NCI-H2227 (cell line): ENCODE measurements around the gene HK1.
"Not testable (repeated sequence)": the region's sequence is repeated elsewhere in the genome, so short reads cannot be mapped to it uniquely, and the experiment has no call there.

Experiments used
- DNase-seq: peaks from one replicate; lab custom pipeline; 2025; ENCODE audit not compliant: unreplicated experiment; lab: John Stamatoyannopoulos, UW

HK1 gene

DNA sequence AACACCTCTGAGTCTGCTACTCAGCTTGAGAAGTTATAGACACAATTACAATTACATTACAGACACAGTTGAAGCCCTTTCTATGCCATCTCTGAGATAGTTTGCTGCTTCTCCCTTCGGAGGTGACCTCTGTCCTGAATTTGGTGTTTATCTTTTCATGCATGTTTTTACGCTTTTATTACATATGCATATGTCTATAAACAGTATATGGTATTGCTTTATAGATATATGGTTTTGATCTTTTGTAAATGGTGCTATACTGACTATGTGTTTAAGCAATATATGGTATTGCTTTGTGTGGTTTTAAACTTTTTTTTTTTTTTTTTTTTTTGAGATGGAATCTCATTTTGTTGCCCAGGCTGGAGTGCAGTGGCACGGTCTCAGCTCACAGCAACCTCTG lies 48.4 kb downstream of the HK1 start:
- no peak for DNase-seq

DNA sequence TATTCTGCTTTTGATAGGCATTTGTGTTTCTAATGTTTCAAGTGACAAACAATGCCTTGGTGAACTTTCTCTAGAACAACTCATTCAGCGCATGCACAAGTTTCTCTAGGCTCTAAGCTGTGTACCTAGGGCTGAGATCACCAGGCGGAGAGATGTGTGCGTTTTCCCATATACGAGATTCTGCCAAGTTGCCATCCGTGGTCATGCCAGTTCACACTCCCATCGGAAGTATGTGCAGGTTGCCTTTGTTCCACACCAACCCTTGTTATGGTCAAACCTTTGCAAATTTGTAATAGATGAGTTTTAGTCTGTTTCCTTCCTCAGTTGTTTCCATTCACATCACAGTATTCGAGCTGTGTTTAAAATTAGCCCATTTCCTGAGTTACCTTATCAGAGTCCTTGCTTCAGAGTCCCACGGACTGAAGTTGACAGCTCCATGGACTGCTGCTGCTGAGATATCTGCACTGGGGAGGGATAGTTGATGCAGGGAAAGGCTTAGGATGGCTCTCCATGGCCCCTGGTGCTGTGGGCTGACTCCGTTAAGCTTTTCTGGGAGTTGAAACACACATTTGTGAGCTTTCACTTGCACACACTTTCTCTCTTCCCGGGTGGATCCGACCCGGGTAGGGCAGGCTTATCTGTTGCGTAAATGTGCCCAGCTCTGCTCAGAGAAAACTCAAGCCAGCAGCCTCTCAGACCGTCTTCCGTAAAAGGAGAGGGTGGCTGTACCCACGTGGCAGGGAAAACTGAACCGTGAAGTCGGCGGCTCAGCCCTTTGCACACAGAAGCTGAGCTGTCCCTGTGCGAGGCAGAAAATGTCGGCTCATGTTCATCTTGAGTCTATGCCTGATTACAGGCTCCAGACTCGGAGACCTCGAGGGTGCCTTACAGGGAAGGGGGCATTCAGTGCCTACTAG lies 49.4 kb downstream of the HK1 start:
- DNase-seq, result peak; percentile 33

- no peak for DNase-seq
Measured at GRCh38 chr10:69328380-69328735, 50.1 kb downstream of the HK1 start.

GRCh38 chr10:69328888-69329287 lies 50.6 kb downstream of the HK1 start:
- DNase-seq, result not testable (repeated sequence)

- DNase-seq, result no peak
Measured at GRCh38 chr10:69329721-69330178, 51.5 kb downstream of the HK1 start.

- no peak for DNase-seq
Measured at GRCh38 chr10:69331161-69331560, 52.9 kb downstream of the HK1 start.

DNA sequence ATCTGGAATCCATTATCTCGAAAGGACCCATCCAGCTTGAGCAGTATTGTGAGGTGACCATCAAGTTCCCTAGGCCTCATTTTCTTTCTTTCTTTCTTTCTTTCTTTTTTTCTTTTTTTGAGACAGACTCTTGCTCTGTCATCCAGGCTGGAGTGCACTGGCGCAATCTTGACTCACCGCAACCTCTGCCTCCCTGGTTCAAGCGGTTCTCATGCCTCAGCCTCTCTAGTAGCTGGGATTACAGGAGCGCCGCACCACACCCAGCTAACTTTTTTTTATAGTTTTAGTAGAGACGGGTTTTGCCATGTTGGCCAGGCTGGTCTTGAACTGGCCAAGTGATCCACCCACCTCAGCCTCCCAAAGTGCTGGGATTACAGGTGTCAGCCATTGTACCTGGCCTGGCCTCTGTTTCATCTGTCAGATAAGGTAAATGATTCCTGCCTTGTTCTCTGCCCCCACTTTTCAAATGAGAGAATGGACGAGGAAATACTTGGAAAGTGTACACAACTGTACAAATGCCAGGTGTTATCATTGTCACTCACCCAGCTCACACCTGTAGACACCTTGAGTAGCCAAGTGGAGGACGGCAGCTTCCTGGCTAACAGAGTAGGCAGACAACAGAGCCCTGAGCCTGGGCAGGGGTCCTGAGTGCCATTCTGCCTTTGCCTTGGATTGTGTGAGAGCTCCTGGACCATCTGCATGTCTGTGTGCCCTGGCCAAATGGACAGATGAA lies 54.1 kb downstream of the HK1 start:
- no peak for DNase-seq

DNA sequence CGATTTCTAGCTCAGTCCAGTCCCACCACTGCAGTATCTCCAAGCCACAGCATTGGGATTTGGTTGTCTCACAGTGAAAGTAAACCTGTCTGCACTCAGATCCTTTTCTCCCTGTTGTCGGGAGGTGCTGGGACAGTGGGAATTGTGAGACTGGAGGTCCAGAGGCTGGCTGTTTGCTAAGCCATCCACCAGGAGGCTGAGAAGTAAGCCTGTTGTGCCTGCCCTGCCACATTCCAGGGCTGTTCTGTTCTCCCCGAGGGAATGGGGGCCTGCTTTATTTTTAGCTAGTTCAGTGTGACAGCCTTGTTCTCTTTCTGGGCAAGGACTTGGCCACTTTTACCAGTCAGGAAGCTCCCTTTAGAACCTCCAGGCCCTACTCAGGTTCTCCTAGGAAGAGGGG lies 54.9 kb downstream of the HK1 start:
- DNase-seq, result no peak

GRCh38 chr10:69333865-69334301 lies 55.6 kb downstream of the HK1 start:
- not testable (repeated sequence) for DNase-seq

DNA sequence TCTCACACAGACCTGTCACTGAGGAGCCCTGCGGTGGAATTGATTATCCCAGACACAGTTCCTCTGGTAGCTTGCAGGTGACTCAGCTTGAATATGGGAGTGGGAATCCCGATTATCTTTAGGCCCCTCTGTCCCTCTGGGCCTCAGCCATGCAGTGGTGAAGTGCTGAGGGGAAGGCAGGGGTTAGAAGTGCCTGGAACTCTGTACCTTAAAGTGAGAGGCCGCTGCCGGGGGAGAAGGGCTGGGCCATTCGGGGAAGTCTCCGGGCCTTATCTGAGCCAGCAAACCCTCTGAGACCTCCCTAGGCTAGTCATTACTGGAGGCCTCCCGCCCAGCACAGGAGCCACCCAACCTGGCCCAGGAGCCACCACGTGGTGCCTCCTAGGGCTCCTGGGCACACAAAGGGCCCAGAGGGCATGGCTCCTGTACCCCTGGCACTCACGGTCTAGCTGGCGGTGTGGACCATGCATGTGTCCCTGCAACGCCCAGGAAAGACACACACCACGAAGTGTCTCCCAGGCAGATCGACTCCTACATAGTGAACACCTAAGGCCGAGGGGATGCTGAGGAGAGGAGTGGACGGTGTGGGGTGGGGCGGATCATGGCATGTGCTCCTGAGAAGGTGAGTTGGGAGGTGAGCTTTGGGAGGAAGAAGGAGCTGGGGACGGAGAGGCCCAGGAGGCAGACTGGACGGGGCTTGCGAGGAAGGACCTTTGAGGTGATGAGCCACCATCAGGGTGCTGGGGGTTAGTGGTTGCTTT lies 56.2 kb downstream of the HK1 start:
- no peak for DNase-seq

DNA sequence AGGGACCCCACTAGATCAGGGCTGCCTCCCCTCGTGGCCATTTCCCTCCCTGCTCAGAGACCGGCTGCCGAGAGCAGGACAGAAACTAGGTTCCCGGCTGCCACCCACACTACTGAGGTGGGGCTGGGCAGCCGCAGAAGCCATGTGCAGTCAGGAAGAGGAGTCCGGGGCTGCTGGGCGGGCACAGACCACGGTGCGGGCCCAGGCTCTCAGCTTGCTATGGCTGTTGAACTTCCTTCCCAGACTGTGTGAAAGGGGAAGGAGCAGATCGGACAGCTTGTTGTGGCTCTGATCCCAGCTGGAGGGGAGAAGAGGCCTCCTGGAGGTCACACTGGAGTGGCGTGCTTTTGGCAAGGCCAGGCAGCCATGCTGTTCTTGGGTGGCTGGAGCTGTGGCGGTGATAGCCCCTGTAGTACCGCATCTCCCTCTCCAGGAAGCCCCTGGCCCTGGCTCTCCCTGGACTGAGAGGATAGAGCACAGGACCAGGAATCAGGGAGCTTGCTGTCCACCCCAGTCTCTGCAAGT lies 56.8 kb downstream of the HK1 start:
- no peak for DNase-seq

DNA sequence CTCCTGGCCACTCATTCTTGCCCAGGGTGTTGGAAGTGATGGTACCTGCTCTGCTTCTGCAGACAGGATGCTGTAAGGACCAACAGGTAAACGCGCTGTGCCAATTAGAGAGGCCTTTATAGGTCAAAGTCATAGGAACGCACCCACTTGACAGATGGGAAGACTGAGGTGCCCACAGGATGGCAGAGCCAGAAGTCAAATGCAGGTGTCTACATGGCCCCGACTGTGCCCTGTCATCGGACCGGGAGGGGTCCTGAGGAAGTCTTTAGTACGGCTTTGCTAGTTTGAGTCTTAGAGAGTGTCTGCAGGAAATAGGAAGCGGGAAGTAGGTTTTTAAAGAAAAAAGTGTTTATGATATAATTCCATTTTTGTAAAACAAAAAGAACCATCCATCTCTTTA lies 57.3 kb downstream of the HK1 start:
- DNase-seq, result no peak

GRCh38 chr10:69336952-69337295 lies 58.6 kb downstream of the HK1 start:
- DNase-seq, result no peak

DNA sequence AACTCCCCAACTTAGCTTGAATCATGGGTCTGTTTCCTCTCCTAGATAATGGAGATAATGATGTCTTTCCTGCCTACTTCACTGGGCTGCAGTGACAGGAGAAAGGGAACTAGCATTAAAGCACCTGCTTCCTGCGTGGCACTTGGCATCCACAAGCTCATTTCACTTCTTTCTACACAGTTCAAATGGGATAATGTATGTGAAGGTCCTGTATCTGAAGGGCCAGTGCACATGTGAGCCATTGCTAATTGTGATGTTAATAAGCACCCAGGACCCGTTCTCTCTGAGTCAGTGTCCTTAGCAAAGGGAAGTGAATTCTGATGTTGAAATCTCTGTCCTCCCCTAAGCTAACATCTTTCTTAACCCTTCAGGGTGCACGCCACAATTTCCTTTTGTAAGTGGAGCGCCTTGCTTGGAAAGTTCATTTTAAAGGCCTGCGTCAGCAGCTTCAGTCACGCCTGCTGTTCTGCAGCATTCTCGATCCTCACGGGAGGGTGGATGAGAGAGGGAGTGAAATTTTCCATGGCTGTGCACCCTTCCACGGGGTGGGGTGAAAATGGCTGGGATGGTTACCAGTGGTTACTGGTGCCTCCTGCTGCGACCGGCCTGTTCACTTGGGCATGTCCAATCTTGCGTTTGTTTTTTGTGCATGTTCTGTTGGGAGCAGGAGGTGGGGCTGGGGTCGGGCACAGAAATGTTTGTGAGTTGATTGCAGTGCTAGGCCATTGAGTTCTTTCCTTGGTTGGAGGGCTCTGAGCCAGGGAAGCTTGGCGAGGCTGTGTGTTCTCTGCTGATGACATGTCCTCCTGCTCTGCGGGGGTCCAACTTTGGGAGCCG lies 59.2 kb downstream of the HK1 start:
- DNase-seq, result peak; percentile 59

DNA sequence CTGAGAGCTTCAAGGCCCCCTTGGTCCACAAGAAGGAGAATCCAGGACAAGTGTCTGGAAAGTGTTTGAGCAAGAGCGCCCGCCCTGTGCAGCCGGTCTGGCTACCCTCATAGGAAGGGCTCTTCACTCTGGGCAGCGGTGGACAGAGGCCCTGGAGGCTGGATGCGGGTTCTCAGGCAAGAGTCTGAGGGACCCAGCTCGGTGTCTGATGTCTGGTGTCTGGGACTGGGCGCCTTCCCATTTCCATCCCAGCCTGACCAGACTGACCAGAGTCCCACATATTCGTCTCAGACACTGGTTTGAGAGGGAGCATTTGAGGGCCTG lies 59.8 kb downstream of the HK1 start:
- no peak for DNase-seq

DNA sequence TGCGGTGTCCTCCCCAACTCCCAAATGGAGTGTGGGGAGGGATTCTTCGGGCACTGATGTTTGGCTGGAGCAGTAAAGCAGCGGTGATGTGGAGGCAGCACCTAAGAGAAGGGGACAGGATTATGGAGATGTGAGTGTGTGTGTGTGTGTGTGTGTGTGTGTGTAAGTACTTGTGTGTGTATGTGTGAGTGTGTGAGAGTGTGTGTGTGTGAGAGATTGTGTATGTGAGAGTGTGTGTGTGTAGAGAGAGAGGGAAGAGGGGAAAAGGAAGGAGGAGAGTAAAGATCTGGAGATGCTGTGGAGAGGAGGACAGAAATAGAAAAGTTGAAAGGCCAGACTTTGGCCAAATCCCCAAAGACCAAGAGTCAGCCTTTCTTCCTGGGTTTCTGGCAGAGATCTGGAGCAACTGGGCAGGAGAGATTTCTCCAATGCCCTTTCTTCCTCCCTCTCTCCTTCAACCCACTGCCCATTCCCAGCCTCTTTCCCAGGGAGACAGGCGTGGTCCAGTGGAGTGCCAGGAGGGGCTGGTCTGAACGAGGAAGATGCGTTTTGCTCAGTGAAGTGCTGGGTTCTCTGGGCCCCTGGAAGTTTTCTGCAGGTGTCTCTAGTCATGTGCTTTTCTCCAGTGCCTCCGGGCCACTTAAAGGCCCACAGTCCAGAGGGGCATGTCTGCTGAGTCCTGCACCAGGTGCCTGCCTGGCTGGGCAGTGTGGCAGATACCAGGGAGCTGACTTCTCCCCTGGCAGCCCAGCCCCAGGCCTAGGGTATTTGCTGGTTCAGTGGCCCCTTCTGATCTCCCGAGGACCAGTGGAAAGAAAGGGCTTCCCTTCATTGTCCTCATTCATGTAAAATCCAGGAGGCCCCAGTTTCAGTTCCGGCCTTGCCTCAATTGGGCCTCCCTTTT lies 60.5 kb downstream of the HK1 start:
- no peak for DNase-seq

DNA sequence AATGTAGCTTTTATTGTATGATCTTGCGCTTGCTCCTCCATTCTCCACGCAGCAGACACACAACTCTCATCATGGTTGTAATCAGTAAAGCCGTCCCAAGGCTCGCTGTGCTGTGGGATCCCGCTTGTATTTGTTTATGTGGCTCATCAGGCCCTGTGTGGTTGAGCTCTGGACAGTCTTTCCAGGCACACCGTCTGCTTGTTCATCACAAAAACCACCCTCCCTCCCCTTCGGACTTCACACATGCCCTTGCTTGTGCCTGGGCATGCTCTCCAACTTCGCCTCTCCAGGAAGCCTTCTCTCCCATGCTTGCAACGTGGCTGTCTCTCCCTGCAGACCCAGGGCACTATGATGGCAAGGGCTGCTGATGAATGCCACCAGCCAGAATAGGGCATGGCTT lies 62.4 kb downstream of the HK1 start:
- DNase-seq, result no peak

- no peak for DNase-seq
Measured at GRCh38 chr10:69343905-69344304, 65.6 kb downstream of the HK1 start.

DNA sequence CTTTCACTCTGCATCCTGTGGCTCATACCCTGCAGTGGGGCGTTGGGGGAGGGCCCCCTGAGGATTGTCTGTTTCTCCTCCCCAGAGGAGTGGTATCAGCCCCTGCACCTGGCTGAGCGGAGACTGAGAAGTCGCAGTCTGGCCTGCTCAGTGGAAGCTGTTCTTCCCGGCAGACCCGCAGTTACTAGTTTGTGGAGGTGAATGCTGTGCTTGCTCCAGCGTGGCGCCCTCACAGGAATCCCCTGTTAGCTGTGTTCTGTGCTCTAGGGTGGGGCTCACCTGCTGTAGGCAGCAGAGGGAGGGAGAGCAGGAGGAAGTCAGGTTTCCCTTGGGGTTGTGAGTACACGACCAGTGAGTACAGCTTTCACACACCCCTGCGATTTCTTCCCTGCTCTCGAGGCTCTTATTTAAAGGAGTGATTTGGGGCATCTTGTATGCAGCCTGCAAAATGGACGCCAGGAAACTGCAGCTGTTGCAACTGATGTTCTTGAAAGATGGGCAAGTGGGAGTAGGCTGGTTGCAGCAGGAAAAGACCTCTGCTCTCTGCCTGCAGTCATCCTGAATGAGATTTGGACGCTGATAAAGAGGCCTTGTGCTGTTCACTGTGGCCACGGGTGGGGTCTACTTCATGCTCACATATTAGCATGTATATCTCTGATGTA lies 66.4 kb downstream of the HK1 start:
- no peak for DNase-seq
